Esophagus muscularis mucosa (tissue), 4 donors: ENCODE measurements around the gene HSPA14. TPM values are rescaled to one million over a fixed set of nuclear protein-coding genes. Genes with fewer than 3 reads are reported as not detected.
"Not testable (repeated sequence)": the region's sequence is repeated elsewhere in the genome, so short reads cannot be mapped to it uniquely, and the experiment has no call there.

ENCODE experiments used
- DNase-seq: peaks from one replicate; pipeline ENCODE4 v3.0.0-alpha.2; 2017; ENCODE audit errors: extremely low spot score
- H3K27ac ChIP-seq, 4 donors: fragments of 200-600 bp; sonication (generic); replicated peaks in 1 of 4; 1 replicate in 3 of 4; 2 replicates in 1 of 4; pipeline ENCODE4 v1.5.1; 2016 to 2019; ENCODE audit warnings: mild to moderate bottlenecking in 1 of 4
- H3K27me3 ChIP-seq, 4 donors: fragments of 200-600 bp; sonication (generic); one replicate each; pipeline versions ENCODE4 v1.5.1 to v1.6.0; 2016 to 2019
- H3K36me3 ChIP-seq, 4 donors: fragments of 200-600 bp; sonication (generic); one replicate each; pipeline ENCODE4 v1.5.1; 2016 to 2019
- H3K4me1 ChIP-seq, 4 donors: fragments of 200-600 bp; sonication (generic); one replicate each; pipeline ENCODE4 v1.5.1; 2016 to 2019
- H3K4me3 ChIP-seq, 4 donors: fragments of 200-600 bp; sonication (generic); 1 replicate in 2 of 4; 2 replicates in 2 of 4; pipeline ENCODE4 v1.5.1; 2016 to 2019; ENCODE audit warnings: mild to moderate bottlenecking in 4 of 4, moderate library complexity in 1 of 4
- H3K9me3 ChIP-seq, 4 donors: fragments of 200-600 bp; sonication (generic); 1 replicate in 3 of 4; 2 replicates in 1 of 4; pipeline ENCODE4 v1.5.1; 2016 to 2019
- CTCF ChIP-seq, 3 experiments: fragments of 200-600 bp in 2 of 3; fragments of 450-650 bp in 1 of 3; sonication (generic) in 2 of 3; IDR thresholded peaks; one replicate each; pipeline ENCODE4 v1.5.1; 2017 to 2019; ENCODE audit warnings: antibody characterized with exemption in 3 of 3, mild to moderate bottlenecking in 2 of 3, moderate library complexity in 1 of 3
- EP300 ChIP-seq: sonication (generic); formaldehyde crosslinking; IDR thresholded peaks from one replicate; pipeline ENCODE4 v1.6.1; 2017; ENCODE audit warnings: antibody characterized with exemption
- POLR2A ChIP-seq: fragments of 450-650 bp; IDR thresholded peaks from one replicate; pipeline ENCODE4 v1.6.1; 2017; ENCODE audit warnings: antibody characterized with exemption, moderate library complexity, mild to moderate bottlenecking, low read depth
- POLR2AphosphoS5 ChIP-seq, 2 donors: sonication (generic); formaldehyde crosslinking; IDR thresholded peaks; one replicate each; pipeline ENCODE4 v1.6.1; 2017; ENCODE audit warnings: antibody characterized with exemption in 2 of 2
- WGBS: methylation state at CpG from one replicate; pipeline ENCODE4 v1.1.5; 2018; 5-methylcytosine and 5-hydroxymethylcytosine counted together
- intact Hi-C: fragments of 100-400 bp; cut with DNase I; formaldehyde crosslinking; loops from one replicate; pipeline ENCODE4 v1.15.1; 2023
- total RNA-seq, 4 donors: library from RNA; depleted of rRNA; stranded (reverse); fragments of >200 nt; gene quantifications; one replicate each; pipeline versions ENCODE4 v1.1.0 to v1.2.1, GENCODE V29; 2016

HSPA14 gene
- total RNA-seq, 4 donors from 2014 or later, result 6.8 to 9.8 (median 7.8) TPM

- intact Hi-C loops, result no loop called here
- 90% methylated on average over 6 of the region's 6 CpGs for WGBS
- peaks cover 6 to 66% (median 35%) of the 10 kb centered on the region in 4 donors for H3K36me3 ChIP-seq
- no peak overlapping the region for H3K27ac ChIP-seq
- DNase-seq, result no peak
- no peaks in the 10 kb centered on the region for H3K4me1 ChIP-seq
- no peaks in the 10 kb centered on the region for H3K27me3 ChIP-seq
- no peaks in the 10 kb centered on the region for H3K9me3 ChIP-seq
- H3K4me3 ChIP-seq, result no peak overlapping the region
- TF ChIP-seq POLR2A, result no peak
- TF ChIP-seq EP300, result no peak
- TF ChIP-seq POLR2AphosphoS5 (IDR thresholded peaks at IDR 0.05), result no peak
- no peak for TF ChIP-seq CTCF (IDR thresholded peaks at IDR 0.05)
Observed at GRCh38 chr10:14858338-14858960, 20.3 kb downstream of the HSPA14 start.

- no peaks in the 10 kb centered on the region for H3K27me3 ChIP-seq
- 94% methylated on average over 5 of the region's 5 CpGs for WGBS
- no peaks in the 10 kb centered on the region for H3K9me3 ChIP-seq
- DNase-seq, result no peak
- peaks cover 6 to 66% (median 31%) of the 10 kb centered on the region in 4 donors for H3K36me3 ChIP-seq
- no peaks in the 10 kb centered on the region for H3K4me1 ChIP-seq
- no peak overlapping the region for H3K4me3 ChIP-seq
- intact Hi-C loops, result no loop called here
- no peak overlapping the region for H3K27ac ChIP-seq
- TF ChIP-seq POLR2AphosphoS5 (IDR thresholded peaks at IDR 0.05), result no peak
- no peak for TF ChIP-seq EP300
- no peak for TF ChIP-seq POLR2A
- no peak for TF ChIP-seq CTCF (IDR thresholded peaks at IDR 0.05)
Observed at GRCh38 chr10:14859043-14859442, 20.9 kb downstream of the HSPA14 start.

- no peak overlapping the region for H3K27ac ChIP-seq
- TF ChIP-seq EP300, result no peak
- no peak for TF ChIP-seq POLR2A
- no peak for TF ChIP-seq CTCF (IDR thresholded peaks at IDR 0.05)
- TF ChIP-seq POLR2AphosphoS5 (IDR thresholded peaks at IDR 0.05), result no peak
- no peak for DNase-seq
- no peaks in the 10 kb centered on the region for H3K9me3 ChIP-seq
- intact Hi-C loops, result no loop called here
- H3K27me3 ChIP-seq, result no peaks in the 10 kb centered on the region
- no peak overlapping the region for H3K4me3 ChIP-seq
- H3K4me1 ChIP-seq, result no peaks in the 10 kb centered on the region
- peaks cover 6 to 60% (median 28%) of the 10 kb centered on the region in 4 donors for H3K36me3 ChIP-seq
Observed at GRCh38 chr10:14859775-14860174, 21.7 kb downstream of the HSPA14 start.

- H3K27ac ChIP-seq, result no peak overlapping the region
- intact Hi-C loops, result no loop called here
- DNase-seq, result no peak
- no peaks in the 10 kb centered on the region for H3K27me3 ChIP-seq
- WGBS, result 100% methylated on average over 1 of the region's 1 CpG
- peaks cover 6 to 55% (median 26%) of the 10 kb centered on the region in 4 donors for H3K36me3 ChIP-seq
- no peak overlapping the region for H3K4me3 ChIP-seq
- H3K4me1 ChIP-seq, result no peaks in the 10 kb centered on the region
- H3K9me3 ChIP-seq, result no peaks in the 10 kb centered on the region
- TF ChIP-seq CTCF (IDR thresholded peaks at IDR 0.05) (no peak), EP300 (no peak), POLR2A (no peak), POLR2AphosphoS5 (IDR thresholded peaks at IDR 0.05) (no peak)
Observed at GRCh38 chr10:14860791-14861190, 22.7 kb downstream of the HSPA14 start.

- not testable (repeated sequence) for H3K27ac ChIP-seq
- peaks cover 21 to 57% (median 41%) of the 10 kb centered on the region in 4 donors for H3K36me3 ChIP-seq
Observed at GRCh38 chr10:14864466-14864865, 26.4 kb downstream of the HSPA14 start.

GRCh38 chr10:14864871-14865270 is 26.8 kb downstream of the HSPA14 start:
- H3K4me1 ChIP-seq, H3K27ac ChIP-seq, H3K4me3 ChIP-seq, H3K27me3 ChIP-seq, intact Hi-C loops, H3K9me3 ChIP-seq, DNase-seq: not testable (repeated sequence)
- peaks cover 24 to 61% (median 44%) of the 10 kb centered on the region in 4 donors for H3K36me3 ChIP-seq
- 100% methylated on average over 2 of the region's 3 CpGs for WGBS

More at GRCh38 chr10:14864466-14864865, 26.4 kb downstream of the HSPA14 start:
- H3K4me3 ChIP-seq, H3K4me1 ChIP-seq, H3K9me3 ChIP-seq, H3K27me3 ChIP-seq, DNase-seq, intact Hi-C loops: not testable (repeated sequence)
- WGBS, result 100% methylated on average over 6 of the region's 6 CpGs
